Prostate gland (tissue), 2 donors: ENCODE measurements around the gene CDH13. TPM values are rescaled to one million over a fixed set of nuclear protein-coding genes. Genes with fewer than 3 reads are reported as not detected.

Source experiments
- DNase-seq: peaks from one replicate; pipeline ENCODE4 v3.0.0-alpha.2; 2019; ENCODE audit warnings: low spot score
- H3K27ac ChIP-seq, 2 donors: fragments of 200-600 bp; sonication (generic); 2 replicates each; pipeline ENCODE4 v1.5.1; 2017 to 2019
- H3K27me3 ChIP-seq: fragments of 200-600 bp; sonication (generic); replicated peaks from 2 replicates; pipeline ENCODE4 v1.5.1; 2019; ENCODE audit not compliant: insufficient read depth
- H3K36me3 ChIP-seq, 2 donors: fragments of 200-600 bp; sonication (generic); 1 replicate in 1 of 2; 2 replicates in 1 of 2; pipeline versions ENCODE4 v1.5.1 to v1.8.1; 2017 to 2019
- H3K4me1 ChIP-seq: fragments of 200-600 bp; sonication (generic); replicated peaks from 2 replicates; pipeline ENCODE4 v1.5.1; 2019
- H3K4me3 ChIP-seq, 2 donors: fragments of 200-600 bp; sonication (generic); 2 replicates each; pipeline ENCODE4 v1.5.1; 2017 to 2019
- H3K9me3 ChIP-seq: fragments of 200-600 bp; sonication (generic); 2 replicates; pipeline ENCODE4 v1.5.1; 2017
- POLR2A ChIP-seq: fragments of 450-650 bp; IDR thresholded peaks from one replicate; pipeline ENCODE4 v1.6.1; 2016; ENCODE audit warnings: antibody characterized with exemption, mild to moderate bottlenecking
- POLR2AphosphoS5 ChIP-seq: sonication (generic); formaldehyde crosslinking; IDR thresholded peaks from one replicate; pipeline ENCODE4 v1.6.1; 2017; ENCODE audit warnings: antibody characterized with exemption
- WGBS: methylation state at CpG from one replicate; pipeline ENCODE4 v1.1.5; 2018; 5-methylcytosine and 5-hydroxymethylcytosine counted together
- intact Hi-C: fragments of 100-400 bp; cut with DNase I; formaldehyde crosslinking; loops from one replicate; pipeline ENCODE4 v1.14.2; 2022
- total RNA-seq, 2 donors: library from RNA; depleted of rRNA; stranded (reverse); fragments of >200 nt; gene quantifications; one replicate each; pipeline ENCODE4 v1.1.0, GENCODE V29; 2016
- TF ChIP-seq, protein P1 (sequence below), 4 experiments: fragments of 200-600 bp in 2 of 4; fragments of 450-650 bp in 2 of 4; sonication (generic) in 2 of 4; IDR thresholded peaks; 1 replicate in 3 of 4; 2 replicates in 1 of 4; pipeline ENCODE4 v1.5.1; 2016 to 2019; ENCODE audit warnings: antibody characterized with exemption in 4 of 4, mild to moderate bottlenecking in 2 of 4, moderate library complexity in 2 of 4

Gene CDH13
- total RNA-seq, 2 donors from 2014 or later, result 20.6 to 23.0 TPM

DNA sequence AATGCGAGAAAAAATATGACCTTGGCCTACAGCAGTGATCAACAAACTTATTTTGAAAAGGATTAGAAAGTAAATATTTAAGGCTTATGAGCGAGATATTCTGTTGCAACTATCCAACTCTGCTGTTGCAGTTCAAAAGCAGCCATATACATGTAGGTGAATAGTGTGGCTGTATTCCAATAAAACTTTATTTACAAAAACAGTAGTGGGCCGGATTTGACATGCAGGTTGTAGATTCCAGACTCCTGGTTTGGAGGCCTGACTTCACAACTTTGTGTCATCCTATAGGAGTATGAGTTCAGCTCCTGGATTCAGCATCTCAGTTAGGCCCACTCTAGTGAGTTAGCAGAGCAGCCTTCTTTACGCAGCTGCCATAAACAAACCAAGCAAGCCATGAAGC is 386.3 kb downstream of the CDH13 start:
- DNase-seq, result no peak
- no peaks in the 10 kb centered on the region for H3K27me3 ChIP-seq
- 93% methylated on average over 4 of the region's 4 CpGs for WGBS
- intact Hi-C loops, result no loop called here
- H3K4me1 ChIP-seq, result no peaks in the 10 kb centered on the region
- no peaks in the 10 kb centered on the region for H3K36me3 ChIP-seq
- no peaks in the 10 kb centered on the region for H3K9me3 ChIP-seq
- TF ChIP-seq POLR2A, result no peak
- no peak for TF ChIP-seq POLR2AphosphoS5
- TF ChIP-seq, protein P1, sequence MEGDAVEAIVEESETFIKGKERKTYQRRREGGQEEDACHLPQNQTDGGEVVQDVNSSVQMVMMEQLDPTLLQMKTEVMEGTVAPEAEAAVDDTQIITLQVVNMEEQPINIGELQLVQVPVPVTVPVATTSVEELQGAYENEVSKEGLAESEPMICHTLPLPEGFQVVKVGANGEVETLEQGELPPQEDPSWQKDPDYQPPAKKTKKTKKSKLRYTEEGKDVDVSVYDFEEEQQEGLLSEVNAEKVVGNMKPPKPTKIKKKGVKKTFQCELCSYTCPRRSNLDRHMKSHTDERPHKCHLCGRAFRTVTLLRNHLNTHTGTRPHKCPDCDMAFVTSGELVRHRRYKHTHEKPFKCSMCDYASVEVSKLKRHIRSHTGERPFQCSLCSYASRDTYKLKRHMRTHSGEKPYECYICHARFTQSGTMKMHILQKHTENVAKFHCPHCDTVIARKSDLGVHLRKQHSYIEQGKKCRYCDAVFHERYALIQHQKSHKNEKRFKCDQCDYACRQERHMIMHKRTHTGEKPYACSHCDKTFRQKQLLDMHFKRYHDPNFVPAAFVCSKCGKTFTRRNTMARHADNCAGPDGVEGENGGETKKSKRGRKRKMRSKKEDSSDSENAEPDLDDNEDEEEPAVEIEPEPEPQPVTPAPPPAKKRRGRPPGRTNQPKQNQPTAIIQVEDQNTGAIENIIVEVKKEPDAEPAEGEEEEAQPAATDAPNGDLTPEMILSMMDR (IDR thresholded peaks at IDR 0.05), result no peak
- H3K27ac ChIP-seq, result no peak overlapping the region
- no peak overlapping the region for H3K4me3 ChIP-seq

DNA sequence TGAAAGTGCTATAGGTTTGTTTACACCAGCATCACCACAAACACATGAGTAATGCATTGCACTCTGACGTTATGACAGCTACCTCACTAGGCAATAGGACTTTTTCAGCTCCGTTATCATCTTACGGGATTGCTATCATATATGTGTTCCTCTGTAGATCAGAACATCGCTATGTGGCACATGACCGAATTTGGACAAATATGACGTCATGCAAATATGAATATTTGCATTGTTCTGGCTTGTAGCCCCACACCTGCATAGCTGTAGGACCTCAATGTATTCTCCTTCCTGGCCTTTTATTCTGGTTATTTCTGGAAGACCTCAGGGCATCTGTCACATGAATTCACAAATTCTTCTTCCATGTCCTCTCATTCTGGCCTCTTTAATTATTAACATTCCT is 393.2 kb downstream of the CDH13 start:
- Histone ChIP-seq H3K36me3 (no peaks in the 10 kb centered on the region), H3K27me3 (no peaks in the 10 kb centered on the region), H3K4me1 (no peaks in the 10 kb centered on the region), H3K27ac (no peak overlapping the region), H3K9me3 (no peaks in the 10 kb centered on the region), H3K4me3 (no peak overlapping the region)
- TF ChIP-seq POLR2AphosphoS5 (no peak), POLR2A (no peak)
- TF ChIP-seq, protein P1 (IDR thresholded peaks at IDR 0.05), result no peak
- no peak for DNase-seq
- intact Hi-C loops, result no loop called here
- WGBS, result 92% methylated on average over 6 of the region's 6 CpGs

DNA sequence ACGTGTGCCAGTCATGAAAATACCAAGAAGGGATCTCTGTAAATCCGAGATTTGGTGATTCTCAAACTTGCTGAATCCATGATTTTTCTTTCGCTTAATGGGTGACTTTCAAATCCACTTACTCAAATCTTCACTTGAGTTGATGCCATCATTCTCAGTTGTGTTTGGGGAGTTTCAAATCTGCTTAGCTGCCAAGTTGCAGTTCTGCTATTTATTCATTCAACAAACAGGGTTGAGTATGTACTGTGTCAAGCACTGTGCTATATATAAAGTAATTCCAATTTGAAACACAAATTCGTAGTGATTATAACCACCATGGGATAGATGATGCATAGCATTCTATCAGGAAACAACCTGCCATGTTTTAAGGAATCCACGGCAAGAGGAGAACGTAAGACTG is 394.3 kb downstream of the CDH13 start:
- TF ChIP-seq, protein P1 (IDR thresholded peaks at IDR 0.05), result no peak
- Histone ChIP-seq H3K27ac (no peak overlapping the region), H3K36me3 (no peaks in the 10 kb centered on the region), H3K27me3 (no peaks in the 10 kb centered on the region), H3K4me1 (no peaks in the 10 kb centered on the region), H3K9me3 (no peaks in the 10 kb centered on the region), H3K4me3 (no peak overlapping the region)
- DNase-seq, result no peak
- intact Hi-C loops, result no loop called here
- WGBS, result 94% methylated on average over 6 of the region's 6 CpGs

DNA sequence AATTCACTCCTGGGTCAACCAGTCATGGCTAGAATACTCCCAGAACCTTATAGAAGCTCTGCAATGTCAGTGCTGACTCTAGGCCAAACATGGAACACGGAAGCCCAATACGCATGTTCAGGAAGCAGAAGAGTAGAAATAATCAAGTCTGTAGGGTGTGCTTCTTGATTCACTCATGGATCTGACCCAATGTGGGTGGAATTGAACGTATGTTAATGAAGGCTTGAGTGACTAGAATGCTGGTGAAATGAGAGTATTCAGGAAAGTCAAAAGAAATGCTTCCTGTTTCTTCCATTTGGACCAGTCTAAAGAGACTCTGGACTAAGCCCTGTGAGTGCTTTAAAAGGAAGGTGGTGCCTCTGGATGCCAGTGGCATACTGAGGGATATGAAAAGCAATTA is 395.0 kb downstream of the CDH13 start:
- TF ChIP-seq, protein P1 (IDR thresholded peaks at IDR 0.05), result no peak
- TF ChIP-seq POLR2A (no peak), POLR2AphosphoS5 (no peak)
- WGBS, result 72% methylated on average over 3 of the region's 3 CpGs
- H3K9me3 ChIP-seq, result no peaks in the 10 kb centered on the region
- no peaks in the 10 kb centered on the region for H3K36me3 ChIP-seq
- no peaks in the 10 kb centered on the region for H3K27me3 ChIP-seq
- no peak overlapping the region for H3K27ac ChIP-seq
- intact Hi-C loops, result no loop called here
- DNase-seq, result no peak
- no peak overlapping the region for H3K4me3 ChIP-seq
- H3K4me1 ChIP-seq, result no peaks in the 10 kb centered on the region

DNA sequence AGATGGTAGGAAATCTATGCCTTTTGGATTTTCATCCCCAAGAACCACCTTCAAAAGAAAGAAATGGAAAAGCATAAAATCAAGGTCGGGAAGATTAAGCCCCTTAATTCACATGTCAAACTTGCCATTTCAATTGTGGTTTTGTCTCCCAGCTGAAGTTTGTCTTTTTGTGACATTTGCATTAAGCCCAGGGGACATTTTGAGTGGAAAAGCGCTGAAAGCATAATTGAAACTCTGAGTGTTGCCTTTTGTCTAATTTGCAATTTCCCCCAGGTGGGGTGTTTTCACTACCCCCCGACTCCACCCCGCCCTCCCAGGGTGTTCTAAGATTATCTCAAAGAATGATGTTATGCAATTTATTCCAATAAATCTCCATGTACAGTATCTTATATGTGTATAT is 396.2 kb downstream of the CDH13 start:
- no peak overlapping the region for H3K27ac ChIP-seq
- 77% methylated on average over 4 of the region's 4 CpGs for WGBS
- H3K36me3 ChIP-seq, result no peaks in the 10 kb centered on the region
- DNase-seq, result no peak
- intact Hi-C loops, result no loop called here
- no peak overlapping the region for H3K4me3 ChIP-seq
- H3K9me3 ChIP-seq, result no peaks in the 10 kb centered on the region
- no peaks in the 10 kb centered on the region for H3K27me3 ChIP-seq
- TF ChIP-seq POLR2AphosphoS5 (no peak), POLR2A (no peak)
- TF ChIP-seq, protein P1 (IDR thresholded peaks at IDR 0.05), result no peak
- H3K4me1 ChIP-seq, result no peaks in the 10 kb centered on the region
